Stimulated activated CD8-positive, alpha-beta memory T cell treated with anti-CD3 and anti-CD28 coated beads, Interleukin-12 subunit alpha, Interleukin-12 subunit beta, amount 100 ng/mL, for 24 hours (primary cell): ENCODE data around the gene HMCES.
"Not testable (repeated sequence)": the region's sequence is repeated elsewhere in the genome, so short reads cannot be mapped to it uniquely, and the experiment has no call there.

Experiments
- DNase-seq: peaks from one replicate; pipeline ENCODE4 v3.0.0-alpha.2; 2020; ENCODE audit errors: extremely low read depth

The HMCES gene

DNA sequence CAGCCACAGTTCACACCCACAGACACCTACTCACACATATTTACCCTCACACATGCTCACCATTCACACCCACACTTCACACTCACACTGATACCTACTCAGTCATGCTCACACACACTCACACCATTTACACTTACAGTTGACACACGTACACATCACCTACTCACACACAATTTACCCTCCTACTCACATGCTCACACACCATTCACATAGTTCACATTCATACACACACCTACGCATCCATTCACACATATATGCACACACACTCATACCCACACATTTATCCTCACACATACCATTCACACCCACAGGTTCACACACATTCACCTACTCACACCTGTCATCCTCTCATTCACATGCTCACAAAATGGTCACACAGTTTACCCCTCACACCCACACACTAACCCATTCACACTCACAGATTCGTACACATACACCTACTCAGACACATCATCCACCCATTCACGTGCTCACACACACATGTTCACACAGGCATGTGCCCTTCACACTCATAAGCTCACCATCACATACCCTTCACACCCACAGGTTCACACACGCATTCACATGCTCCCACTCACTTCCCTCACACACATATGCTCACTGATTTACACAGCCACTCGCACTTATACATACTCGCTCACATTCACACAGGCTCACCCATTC is 42.3 kb downstream of the HMCES start:
- DNase-seq: no peak

GRCh38 chr3:129321887-129322286 is 43.2 kb downstream of the HMCES start:
- no peak for DNase-seq

DNA sequence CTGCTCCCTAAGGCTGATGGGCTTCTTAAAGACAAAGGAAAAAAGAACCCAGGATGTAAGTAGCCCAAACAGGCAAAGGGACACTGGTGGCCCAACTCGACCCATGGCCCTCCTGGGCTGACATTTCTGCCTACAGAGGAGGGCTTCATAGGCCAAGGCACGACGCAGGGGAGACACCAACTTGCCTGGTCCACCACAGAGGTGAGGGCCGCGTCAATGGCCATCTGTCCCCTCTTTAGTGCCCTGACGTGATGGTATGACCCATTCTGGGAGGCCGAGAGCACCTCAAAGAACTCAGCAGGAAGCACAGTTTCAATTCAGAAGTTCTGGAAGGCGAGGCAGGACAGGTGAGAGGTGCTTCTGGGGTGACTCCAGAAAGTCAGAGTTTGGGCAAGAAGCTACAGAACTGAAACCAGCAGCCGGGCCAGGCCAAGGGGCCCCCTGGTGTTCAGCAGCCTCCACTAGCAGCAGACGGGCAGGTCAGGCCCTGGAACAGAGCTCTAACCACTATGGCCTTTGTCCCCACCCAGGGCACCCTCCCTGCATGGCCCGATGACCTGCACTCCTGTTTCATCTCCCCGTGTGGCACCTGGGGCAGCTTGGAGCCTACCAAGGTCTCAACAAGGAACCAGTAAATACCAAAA is 45.1 kb downstream of the HMCES start:
- DNase-seq: no peak

GRCh38 chr3:129324855-129325254 is 46.2 kb downstream of the HMCES start:
- DNase-seq: no peak

- no peak for DNase-seq
Observed at GRCh38 chr3:129325383-129325782, 46.7 kb downstream of the HMCES start.

DNA sequence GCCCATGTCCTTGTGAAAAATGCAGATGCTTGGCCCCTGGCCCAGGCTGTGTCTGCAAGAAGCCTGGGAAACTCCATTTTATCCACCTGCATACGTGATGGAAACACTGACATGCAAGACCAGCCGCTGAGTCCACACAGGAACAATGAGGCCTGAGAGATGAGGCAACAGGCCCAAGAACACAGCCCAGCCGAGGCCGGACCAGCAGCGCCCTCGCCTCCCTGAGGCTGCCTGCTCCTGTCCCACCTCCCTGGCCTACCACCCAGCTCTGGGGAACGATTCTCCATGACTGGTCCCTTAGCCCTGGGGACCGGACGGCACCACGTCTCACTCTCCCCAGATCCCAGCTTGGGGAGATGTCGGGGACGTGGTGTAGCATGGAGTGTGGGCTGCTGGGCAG is 47.5 kb downstream of the HMCES start:
- no peak for DNase-seq

- DNase-seq: no peak
Observed at GRCh38 chr3:129326595-129326994, 47.9 kb downstream of the HMCES start.

DNA sequence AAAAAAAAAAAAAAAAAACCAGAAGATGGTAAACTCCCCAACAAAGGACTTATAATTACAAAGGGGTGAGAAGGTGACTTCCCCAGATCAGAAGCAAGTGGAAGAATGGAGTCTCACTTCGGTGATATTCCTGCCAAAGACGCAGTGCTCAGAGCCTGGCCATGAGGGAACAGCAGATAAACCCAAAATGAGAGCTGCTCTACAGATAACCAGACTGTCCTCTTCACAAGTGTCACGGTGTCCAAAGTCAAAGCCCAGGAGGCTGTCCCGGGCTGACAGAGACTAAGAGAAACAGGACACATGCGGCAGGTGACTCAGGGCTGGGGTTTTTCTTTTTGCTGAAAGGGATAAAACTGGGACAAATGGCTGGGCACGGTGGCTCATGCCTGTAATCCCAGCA is 48.8 kb downstream of the HMCES start:
- no peak for DNase-seq

GRCh38 chr3:129329858-129330257 is 51.2 kb downstream of the HMCES start:
- no peak for DNase-seq

DNA sequence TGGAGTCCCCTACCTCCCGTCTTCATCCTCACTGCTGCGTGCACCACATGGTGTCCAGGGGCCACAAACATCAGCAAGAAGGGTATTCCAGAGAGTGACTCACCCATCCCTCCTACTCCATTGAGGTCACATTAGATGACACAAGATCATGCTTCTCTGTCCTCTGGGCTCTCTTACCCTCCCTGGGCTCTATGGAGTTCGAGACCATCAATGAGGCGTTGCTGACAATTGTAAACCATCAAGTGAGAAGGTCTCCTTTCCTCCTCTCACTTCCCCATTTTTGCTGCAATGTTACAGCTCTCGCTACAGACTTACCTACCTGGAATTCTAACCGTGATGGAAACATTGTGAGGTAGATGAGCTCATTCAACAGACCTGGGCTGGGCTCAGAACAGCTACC is 51.7 kb downstream of the HMCES start:
- DNase-seq: no peak

- DNase-seq: no peak
Observed at GRCh38 chr3:129333891-129334290, 55.2 kb downstream of the HMCES start.

- no peak for DNase-seq
Observed at GRCh38 chr3:129336093-129336706, 57.5 kb downstream of the HMCES start.

DNA sequence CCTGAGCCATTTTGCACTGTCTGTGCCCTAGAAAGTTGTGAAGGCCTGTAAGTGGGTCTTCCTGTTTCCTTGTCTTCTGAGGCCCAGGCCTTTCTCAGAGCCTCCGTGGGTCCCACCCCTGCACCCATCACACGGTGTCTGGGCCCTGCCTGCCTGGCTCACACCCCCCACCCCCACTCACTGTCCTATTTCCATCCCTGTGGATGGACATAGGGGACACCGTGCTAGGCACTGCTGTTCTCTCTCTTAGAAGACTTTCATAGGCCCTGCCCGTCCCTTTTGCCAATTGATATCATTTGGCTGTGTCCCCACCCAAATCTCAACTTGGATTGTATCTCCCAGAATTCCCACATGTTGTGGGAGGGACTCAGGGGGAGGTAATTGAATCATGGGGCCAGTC is 59.0 kb downstream of the HMCES start:
- not testable (repeated sequence) for DNase-seq

DNA sequence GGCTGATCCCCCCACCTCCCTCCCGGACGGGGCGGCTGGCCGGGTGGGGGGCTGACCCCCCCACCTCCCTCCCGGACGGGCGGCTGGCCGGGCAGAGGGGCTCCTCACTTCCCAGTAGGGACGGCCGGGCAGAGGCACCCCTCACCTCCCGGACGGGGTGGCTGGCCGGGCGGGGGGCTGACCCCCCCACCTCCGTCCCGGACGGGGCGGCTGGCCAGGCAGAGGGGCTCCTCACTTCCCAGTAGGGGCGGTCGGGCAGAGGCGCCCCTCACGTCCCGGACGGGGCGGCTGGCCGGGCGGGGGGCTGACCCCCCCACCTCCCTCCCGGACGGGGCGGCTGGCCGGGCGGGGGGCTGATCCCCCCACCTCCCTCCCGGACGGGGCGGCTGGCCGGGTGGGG is 60.5 kb downstream of the HMCES start:
- not testable (repeated sequence) for DNase-seq

DNA sequence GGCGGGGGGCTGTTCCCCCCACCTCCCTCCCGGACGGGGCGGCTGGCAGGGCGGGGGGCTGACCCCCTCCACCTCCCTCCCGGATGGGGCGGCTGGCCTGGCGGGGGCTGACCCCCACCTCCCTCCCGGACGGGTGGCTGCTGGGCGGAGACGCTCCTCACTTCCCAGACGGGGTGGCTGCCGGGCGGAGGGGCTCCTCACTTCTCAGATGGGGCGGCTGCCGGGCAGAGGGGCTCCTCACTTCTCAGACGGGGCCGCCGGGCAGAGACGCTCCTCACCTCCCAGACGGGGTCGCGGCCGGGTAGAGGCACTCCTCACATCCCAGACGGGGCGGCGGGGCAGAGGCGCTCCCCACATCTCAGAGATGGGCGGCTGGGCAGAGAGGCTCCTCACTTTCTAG is 61.2 kb downstream of the HMCES start:
- not testable (repeated sequence) for DNase-seq

DNA sequence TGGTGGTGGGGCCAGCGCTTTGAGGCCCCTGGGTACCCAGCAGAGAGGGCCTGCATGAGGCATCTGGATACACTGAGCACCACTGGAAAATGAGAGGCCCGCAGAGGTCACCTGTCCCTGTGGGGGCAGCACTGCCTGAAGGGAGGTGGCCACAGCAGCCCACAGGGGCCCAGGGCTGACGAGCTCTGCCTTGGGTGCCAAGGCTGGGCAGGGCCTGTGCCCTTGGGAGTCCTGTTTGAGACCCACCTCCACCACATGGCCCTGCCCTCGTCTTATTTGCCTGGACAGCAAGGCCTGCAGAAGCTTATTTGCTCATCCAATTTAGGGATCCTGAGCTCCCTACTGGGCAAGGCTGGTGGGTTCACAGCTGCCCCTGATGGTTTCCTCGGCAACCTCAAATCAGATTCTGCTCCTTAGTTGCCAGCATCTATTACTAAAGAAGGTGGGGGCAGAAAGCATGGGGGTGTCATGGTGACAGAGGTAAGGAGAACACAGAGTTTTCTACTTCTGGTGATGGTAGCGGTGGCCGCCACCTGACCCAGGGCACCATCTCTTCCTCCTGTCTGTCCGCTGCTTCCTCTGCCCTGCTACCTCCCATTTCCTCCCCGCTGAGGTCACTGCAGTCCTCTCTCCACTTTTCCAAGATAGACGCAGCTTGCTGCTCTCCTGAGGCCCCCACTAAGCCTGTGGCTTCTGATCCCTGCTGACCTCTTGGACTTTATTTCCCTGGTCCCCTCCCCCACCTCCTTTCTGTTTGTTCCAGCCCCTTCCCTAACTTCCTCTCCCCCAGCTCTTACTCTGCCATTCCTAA is 62.9 kb downstream of the HMCES start:
- DNase-seq: no peak

GRCh38 chr3:129343643-129344360 is 65.1 kb downstream of the HMCES start:
- no peak for DNase-seq

DNA sequence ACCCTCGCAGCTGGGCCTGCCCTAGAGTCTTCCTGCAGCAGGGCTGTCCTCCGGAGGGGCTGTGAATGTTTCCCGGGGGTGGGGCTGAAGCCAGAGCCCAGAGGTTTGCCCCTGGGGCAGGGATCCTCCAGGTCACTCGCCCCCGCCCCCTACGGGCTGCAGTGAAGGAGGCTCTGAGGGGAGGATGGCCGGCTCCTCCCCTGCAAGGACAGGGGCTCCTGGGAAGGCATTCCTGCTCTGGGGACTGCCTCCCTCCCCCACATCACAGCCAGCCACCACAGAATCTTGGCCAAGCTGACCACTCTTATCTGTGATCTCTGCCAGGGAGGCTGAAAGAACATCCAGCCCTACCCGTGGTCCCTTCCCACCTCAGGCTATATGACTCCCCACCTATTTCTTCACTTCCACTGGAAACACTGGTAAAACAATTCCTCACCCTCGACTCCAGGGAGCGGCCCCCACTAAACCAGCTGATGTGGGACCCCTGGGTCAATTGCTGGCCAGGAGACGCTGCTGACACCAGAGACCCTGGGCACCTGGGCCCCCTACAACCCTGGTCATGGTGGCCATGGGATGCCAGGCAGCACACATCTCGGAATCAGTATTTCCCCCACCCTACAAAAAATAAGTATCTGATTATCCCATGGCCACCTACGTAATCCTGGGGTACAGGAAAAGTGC is 66.0 kb downstream of the HMCES start:
- DNase-seq: no peak

DNA sequence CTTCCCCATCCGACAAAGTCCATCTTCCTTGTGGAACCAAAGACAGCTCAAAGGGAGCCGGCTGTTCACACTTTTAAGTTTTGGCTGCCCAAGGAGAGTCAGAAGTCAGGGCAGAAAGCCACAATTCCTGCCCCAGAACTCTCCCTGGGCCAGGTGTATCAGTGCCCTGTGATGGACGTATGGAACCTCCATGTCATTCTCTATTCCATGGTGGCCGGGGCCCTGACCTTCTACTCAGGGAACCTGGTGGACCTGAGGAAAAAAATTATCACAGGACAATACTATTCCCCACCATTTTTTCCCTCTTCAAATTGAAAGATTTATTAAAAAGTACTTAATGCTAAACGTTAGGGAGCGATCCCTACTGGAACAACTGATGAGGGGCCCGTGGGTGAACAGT is 66.6 kb downstream of the HMCES start:
- DNase-seq: no peak

DNA sequence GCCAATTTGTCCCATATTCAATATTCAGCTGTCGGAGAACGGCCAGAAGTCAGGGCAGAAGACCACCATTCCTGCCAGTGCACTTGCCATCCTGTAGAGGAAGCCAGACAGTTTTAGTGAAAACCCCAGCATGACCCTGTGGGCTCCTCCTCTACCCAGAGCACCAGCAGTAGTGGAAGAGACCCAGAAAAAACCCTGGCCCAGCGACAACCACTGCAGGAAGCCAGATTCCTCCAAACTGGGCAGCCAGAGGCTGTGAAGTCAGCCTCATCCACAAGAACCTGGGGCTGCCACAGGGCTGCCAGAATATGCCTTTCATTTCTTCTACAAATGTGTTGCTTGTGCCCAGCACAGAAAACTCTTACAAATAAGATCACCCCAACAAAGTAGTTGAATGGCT is 67.3 kb downstream of the HMCES start:
- no peak for DNase-seq
